ENCODE results near the gene MALRD1. TPM values are rescaled to one million over a fixed set of nuclear protein-coding genes. Genes with fewer than 3 reads are reported as not detected.

MALRD1 gene
- total RNA-seq, 4 donors from 2014 or later, result 0.50 to 2.8 (median 1.6) TPM

GRCh38 chr10:19290770-19291169, 242.2 kb downstream of the MALRD1 start:
- ATAC-seq, result no peak
- Histone ChIP-seq H3K36me3 (no peaks in the 10 kb centered on the region), H3K4me3 (no peak overlapping the region), H3K27ac (no peak overlapping the region), H3K9me3 (no peaks in the 10 kb centered on the region), H3K4me1 (no peaks in the 10 kb centered on the region), H3K27me3 (no peaks in the 10 kb centered on the region)
- TF ChIP-seq EP300 (IDR thresholded peaks at IDR 0.05) (no peak), CTCF (IDR thresholded peaks at IDR 0.05) (no peak), POLR2A (IDR thresholded peaks at IDR 0.05) (no peak), POLR2AphosphoS5 (IDR thresholded peaks at IDR 0.05) (no peak)
- WGBS, 2 donors (ENCODE audit: low coverage in 1 of 2), result 17 to 33% methylated on average over 1 of the region's 1 CpG

- no peaks in the 10 kb centered on the region for H3K4me1 ChIP-seq
- no peak for ATAC-seq
These were observed 245.6 kb downstream of the MALRD1 start for GRCh38 chr10:19294233-19294632.

DNA sequence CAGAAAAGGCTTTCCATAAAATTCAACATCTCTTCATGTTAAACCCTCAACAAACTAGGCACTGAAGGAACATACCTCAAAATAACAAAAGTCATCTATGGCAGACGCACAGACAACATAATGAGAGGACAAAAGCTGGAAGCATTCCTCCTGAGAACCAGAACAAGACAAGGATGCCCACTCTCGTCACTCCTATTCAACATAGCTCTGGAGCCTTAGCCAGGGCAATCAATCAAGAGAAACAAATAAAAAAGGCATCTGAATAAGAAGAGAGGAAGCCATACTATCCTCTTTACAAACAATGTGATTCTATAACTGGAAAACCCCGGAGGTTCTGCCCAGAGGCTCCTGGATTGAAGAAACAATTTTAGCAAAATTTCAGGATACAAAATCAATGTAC, 251.0 kb downstream of the MALRD1 start:
- Histone ChIP-seq H3K27ac (no peak overlapping the region), H3K36me3 (no peaks in the 10 kb centered on the region), H3K4me3 (no peak overlapping the region), H3K27me3 (no peaks in the 10 kb centered on the region), H3K9me3 (no peaks in the 10 kb centered on the region), H3K4me1 (no peaks in the 10 kb centered on the region)
- TF ChIP-seq POLR2A (IDR thresholded peaks at IDR 0.05) (no peak), POLR2AphosphoS5 (IDR thresholded peaks at IDR 0.05) (no peak), CTCF (IDR thresholded peaks at IDR 0.05) (no peak), EP300 (IDR thresholded peaks at IDR 0.05) (no peak)
- ATAC-seq, result no peak
- 68 to 90% methylated on average over 1 to 3 of the region's 3 CpGs for WGBS, 2 donors (ENCODE audit: low coverage in 1 of 2)

More at GRCh38 chr10:19294233-19294632, 245.6 kb downstream of the MALRD1 start:
- TF ChIP-seq POLR2A (IDR thresholded peaks at IDR 0.05) (no peak), EP300 (IDR thresholded peaks at IDR 0.05) (no peak), CTCF (IDR thresholded peaks at IDR 0.05) (no peak), POLR2AphosphoS5 (IDR thresholded peaks at IDR 0.05) (no peak)
- no peak overlapping the region for H3K27ac ChIP-seq
- WGBS, 2 donors (ENCODE audit: low coverage in 1 of 2), result 67 to 92% methylated on average over 2 of the region's 2 CpGs
- H3K27me3 ChIP-seq, result no peaks in the 10 kb centered on the region
- H3K9me3 ChIP-seq, result no peaks in the 10 kb centered on the region
- H3K36me3 ChIP-seq, result no peaks in the 10 kb centered on the region
- H3K4me3 ChIP-seq, result no peak overlapping the region

- H3K27me3 ChIP-seq, result no peaks in the 10 kb centered on the region
- H3K4me1 ChIP-seq, result no peaks in the 10 kb centered on the region
- no peak for ATAC-seq
- TF ChIP-seq CTCF (IDR thresholded peaks at IDR 0.05), result no peak
- no peaks in the 10 kb centered on the region for H3K9me3 ChIP-seq
- no peak overlapping the region for H3K4me3 ChIP-seq
- WGBS, 2 donors (ENCODE audit: low coverage in 1 of 2), result 90 to 92% methylated on average over 4 of the region's 4 CpGs
- no peaks in the 10 kb centered on the region for H3K36me3 ChIP-seq
- no peak overlapping the region for H3K27ac ChIP-seq
These were observed 253.5 kb downstream of the MALRD1 start for GRCh38 chr10:19302117-19302516.

- TF ChIP-seq POLR2A (IDR thresholded peaks at IDR 0.05) (no peak), POLR2AphosphoS5 (IDR thresholded peaks at IDR 0.05) (no peak), EP300 (IDR thresholded peaks at IDR 0.05) (no peak), CTCF (IDR thresholded peaks at IDR 0.05) (no peak)
- WGBS, 2 donors (ENCODE audit: low coverage in 1 of 2), result 41 to 52% methylated on average over 5 of the region's 5 CpGs
These were observed 261.5 kb downstream of the MALRD1 start for GRCh38 chr10:19310066-19310465.

More at GRCh38 chr10:19310066-19310465, 261.5 kb downstream of the MALRD1 start:
- Histone ChIP-seq H3K36me3 (no peaks in the 10 kb centered on the region), H3K27ac (no peak overlapping the region), H3K27me3 (no peaks in the 10 kb centered on the region), H3K9me3 (no peaks in the 10 kb centered on the region), H3K4me1 (no peaks in the 10 kb centered on the region), H3K4me3 (no peak overlapping the region)
- no peak for ATAC-seq
